ENCODE results near the gene NRARP. TPM values are rescaled to one million over a fixed set of nuclear protein-coding genes. Genes with fewer than 3 reads are reported as not detected.

NRARP gene
- total and polyA plus RNA-seq, 2 of the 8 experiments (the other 6 are each of a cell fraction or from before 2014, with no cell fraction given), result 32.5 to 37.2 TPM

DNA sequence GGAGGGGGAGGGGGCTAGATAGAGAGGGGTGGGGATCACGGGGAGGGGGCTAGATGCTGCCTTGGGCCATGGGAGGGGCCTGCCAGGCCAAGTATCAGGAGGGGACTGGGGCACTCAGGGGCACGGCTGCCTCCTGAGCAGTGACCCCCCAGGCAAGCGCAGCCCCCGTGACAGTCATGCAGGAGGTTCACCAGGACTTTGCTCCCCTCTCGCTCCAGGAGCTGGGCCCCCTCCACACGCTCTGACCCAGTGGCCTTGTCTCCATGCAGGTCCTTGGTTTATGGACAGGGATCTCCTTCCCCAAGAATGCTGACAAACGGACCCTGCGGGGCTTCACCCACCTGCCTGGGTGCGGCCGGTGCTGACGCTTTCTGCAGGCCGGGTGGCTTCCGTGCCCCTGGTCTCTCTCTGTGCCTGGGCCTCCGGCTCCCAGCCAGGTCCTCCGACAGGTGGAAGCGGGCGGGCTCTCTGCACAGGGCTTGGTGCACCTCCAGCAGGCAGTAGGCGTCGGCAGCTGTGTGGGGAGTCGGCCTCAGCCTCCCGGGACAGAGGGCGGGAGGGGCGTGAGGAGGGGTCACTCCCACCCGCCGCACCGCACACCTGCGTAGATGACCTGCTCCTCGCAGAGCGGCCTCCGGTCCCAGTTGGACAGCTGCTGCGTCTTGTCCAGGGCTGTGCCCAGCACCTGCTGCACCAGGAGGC is 46.8 kb upstream of the NRARP start (continued):
- TF ChIP-seq RFX5 (IDR thresholded peaks at IDR 0.05; ENCODE audit: borderline replicate concordance, low read depth, low read length) (no peak), TEAD4 (IDR thresholded peaks at IDR 0.05; ENCODE audit: low read depth, low read length) (no peak), GABPA (IDR thresholded peaks at IDR 0.05; ENCODE audit: borderline replicate concordance, insufficient read depth, low read length) (no peak)
